T-helper 1 cell treated with Interleukin-12 subunit alpha and Interleukin-12 subunit beta and Interleukin-4 antibody, amounts not matched to agents 30 μg/mL and 1 μg/mL, for 36 hours (primary cell): Measurements from ENCODE around the gene HK1.

Source experiments
- H3K27ac Mint-ChIP-seq: one replicate; pipeline ENCODE4 v1.8.0; 2021; ENCODE audit warnings: mild to moderate bottlenecking, mixed read lengths
- H3K27me3 Mint-ChIP-seq: one replicate; pipeline ENCODE4 v1.8.0; 2021; ENCODE audit warnings: low read depth, mixed read lengths
- H3K36me3 Mint-ChIP-seq: one replicate; pipeline ENCODE4 v1.8.0; 2021; ENCODE audit warnings: low read depth, mixed read lengths
- H3K4me1 Mint-ChIP-seq: one replicate; pipeline ENCODE4 v1.8.0; 2021; ENCODE audit warnings: low read depth, mixed read lengths
- H3K4me3 Mint-ChIP-seq: one replicate; pipeline ENCODE4 v1.8.0; 2021; ENCODE audit warnings: mild to moderate bottlenecking, moderate library complexity, mixed read lengths
- H3K9me3 Mint-ChIP-seq: one replicate; pipeline ENCODE4 v1.8.0; 2021; ENCODE audit warnings: mixed read lengths

Gene HK1

DNA sequence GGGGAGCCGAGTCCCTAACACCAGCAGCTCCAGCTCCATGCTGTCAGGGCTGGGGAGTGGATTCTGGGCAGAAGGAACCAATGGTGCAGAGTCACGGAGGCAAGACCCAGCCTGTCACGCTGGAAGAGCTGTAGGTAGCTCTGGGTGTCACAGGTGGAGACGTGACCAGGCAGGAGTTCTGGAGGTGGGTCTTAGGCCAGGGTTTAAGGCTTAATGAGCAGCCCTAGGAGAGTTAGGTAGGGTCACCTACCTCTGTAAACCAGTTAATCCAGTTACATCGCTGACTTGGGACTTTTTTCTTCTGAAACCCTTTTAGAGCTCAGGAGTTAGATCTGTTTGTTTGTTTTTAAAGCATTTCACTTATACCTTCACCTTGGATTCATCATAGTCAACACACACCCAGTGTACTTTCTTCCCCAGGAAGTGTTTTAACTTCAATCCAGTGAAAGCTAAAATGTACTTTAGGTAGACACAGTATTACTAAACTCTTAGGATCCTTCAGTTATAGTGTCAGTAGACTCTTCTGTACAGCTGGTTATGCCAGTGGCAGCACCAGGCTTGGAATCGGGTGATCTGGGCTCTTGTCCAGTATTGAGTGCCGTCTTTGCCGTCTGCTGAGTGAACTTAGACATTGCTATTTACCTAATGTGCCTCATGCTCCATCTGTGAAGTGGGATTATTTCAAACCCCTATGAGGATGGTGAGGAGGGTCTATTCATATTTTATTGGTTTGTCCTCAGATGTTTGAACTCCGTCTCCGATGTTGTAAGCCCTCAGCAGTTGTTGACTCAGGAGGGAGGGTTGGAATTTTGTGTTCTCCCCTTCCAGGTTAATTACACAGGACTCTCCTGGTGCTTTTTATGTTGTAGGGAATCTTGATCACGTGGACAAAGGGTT, 107.4 kb downstream of the HK1 start:
- Mint-ChIP-seq H3K9me3 (no peaks in the 10 kb centered on the region), H3K36me3 (peaks cover 50% of the 10 kb centered on the region), H3K27ac (no peak overlapping the region), H3K4me1 (peaks cover 14% of the 10 kb centered on the region), H3K27me3 (no peaks in the 10 kb centered on the region), H3K4me3 (no peak overlapping the region)

DNA sequence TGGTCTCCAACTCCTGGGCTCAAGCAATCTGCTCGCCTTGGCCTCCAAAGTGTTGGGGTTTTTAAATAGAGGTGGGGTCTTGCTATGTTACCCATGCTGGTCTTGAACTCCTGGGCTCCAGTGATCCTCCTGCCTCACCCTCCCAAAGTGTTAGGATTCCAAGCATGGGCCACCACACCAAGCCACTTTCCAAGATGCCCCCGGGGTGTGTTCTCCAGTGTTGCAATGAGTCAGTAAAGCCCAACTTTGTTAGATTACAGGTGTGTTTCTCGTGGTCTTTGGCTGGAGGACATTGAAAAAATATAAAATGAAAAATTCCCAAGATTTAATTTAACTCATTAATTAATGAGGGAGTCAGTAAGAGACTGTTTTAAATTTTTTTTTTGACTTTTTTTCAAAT, 109.2 kb downstream of the HK1 start:
- H3K4me1 Mint-ChIP-seq: peaks cover 23% of the 10 kb centered on the region
- H3K36me3 Mint-ChIP-seq: peaks cover 56% of the 10 kb centered on the region
- no peak overlapping the region for H3K27ac Mint-ChIP-seq
- H3K9me3 Mint-ChIP-seq: no peaks in the 10 kb centered on the region
- no peak overlapping the region for H3K4me3 Mint-ChIP-seq
- H3K27me3 Mint-ChIP-seq: no peaks in the 10 kb centered on the region

DNA sequence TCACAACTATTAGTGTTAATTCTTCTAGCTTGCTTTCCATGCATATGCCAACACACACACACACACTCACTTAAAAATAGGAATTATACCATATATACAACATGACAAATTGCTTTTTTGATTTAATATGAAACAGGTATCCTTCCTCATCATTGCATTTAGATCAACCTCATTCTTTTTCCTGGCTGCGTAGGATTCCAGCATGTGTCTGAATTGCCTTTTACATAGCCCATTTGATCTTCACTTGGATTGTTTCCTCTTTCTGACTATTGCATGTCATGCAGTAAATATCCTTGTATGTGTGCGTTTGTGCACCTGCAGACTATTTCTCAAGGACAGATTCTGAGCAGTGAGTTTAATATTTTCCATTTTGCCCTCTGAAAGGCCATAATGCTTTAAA, 110.2 kb downstream of the HK1 start:
- Mint-ChIP-seq H3K27ac (no peak overlapping the region), H3K36me3 (peaks cover 54% of the 10 kb centered on the region), H3K9me3 (no peaks in the 10 kb centered on the region), H3K4me1 (peaks cover 25% of the 10 kb centered on the region), H3K27me3 (no peaks in the 10 kb centered on the region), H3K4me3 (no peak overlapping the region)

DNA sequence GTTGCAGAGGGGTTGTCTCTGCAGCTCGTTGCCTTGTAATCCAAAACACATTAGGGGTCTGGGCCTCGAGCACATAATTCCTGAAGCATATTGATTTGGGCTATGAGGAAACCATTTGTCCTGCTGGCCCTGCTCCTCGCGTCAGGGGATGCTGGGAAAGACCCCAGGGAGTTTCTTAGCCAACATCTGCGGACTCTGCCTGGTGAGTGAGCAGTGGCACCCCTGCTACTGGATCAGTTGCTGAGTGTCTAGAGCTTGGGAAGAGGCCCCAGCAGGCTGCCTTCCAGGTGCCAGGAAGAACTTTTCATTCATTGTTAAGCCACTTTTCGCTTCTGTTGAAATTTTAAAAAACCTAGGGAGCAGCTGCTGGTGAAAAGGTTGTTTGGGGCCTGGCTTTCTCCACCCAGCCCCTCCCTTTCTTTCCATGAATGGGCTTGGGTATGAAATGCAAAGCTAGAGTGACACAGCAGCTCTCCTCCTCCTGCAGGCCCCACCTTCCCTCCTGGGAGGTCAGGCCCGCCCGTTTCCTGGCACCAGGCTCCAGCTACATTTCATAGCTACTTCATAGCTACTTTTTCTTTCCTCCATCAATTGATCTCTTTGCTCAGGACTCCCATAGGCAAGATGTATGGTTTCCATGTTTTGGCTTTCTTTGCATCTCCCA, 111.7 kb downstream of the HK1 start:
- Mint-ChIP-seq H3K36me3 (peaks cover 49% of the 10 kb centered on the region), H3K4me1 (peaks cover 25% of the 10 kb centered on the region), H3K27ac (peak overlapping the region; percentile 63), H3K27me3 (no peaks in the 10 kb centered on the region), H3K4me3 (no peak overlapping the region), H3K9me3 (no peaks in the 10 kb centered on the region)

DNA sequence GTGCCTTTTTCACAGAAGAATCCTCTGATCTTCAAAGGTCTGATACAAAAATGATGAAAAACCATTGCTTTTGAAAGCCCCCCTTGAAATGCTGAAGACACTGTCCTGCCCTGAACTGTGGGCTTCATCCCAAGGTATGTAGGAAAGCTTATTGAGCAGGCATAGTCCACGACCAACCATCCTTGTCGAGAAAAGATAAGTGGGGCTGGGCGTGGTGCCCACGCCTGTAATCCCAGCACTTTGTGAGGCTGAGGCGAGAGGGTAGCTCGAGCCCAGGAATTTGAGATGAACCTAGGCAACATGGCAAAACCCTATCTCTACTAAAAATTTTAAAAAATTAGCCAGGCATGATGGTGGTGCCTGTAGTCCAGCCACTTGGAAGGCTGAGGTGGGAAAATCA, 112.9 kb downstream of the HK1 start:
- no peaks in the 10 kb centered on the region for H3K27me3 Mint-ChIP-seq
- no peaks in the 10 kb centered on the region for H3K9me3 Mint-ChIP-seq
- H3K36me3 Mint-ChIP-seq: peaks cover 43% of the 10 kb centered on the region
- peak overlapping the region; percentile 19 for H3K27ac Mint-ChIP-seq
- no peak overlapping the region for H3K4me3 Mint-ChIP-seq
- H3K4me1 Mint-ChIP-seq: peaks cover 23% of the 10 kb centered on the region

DNA sequence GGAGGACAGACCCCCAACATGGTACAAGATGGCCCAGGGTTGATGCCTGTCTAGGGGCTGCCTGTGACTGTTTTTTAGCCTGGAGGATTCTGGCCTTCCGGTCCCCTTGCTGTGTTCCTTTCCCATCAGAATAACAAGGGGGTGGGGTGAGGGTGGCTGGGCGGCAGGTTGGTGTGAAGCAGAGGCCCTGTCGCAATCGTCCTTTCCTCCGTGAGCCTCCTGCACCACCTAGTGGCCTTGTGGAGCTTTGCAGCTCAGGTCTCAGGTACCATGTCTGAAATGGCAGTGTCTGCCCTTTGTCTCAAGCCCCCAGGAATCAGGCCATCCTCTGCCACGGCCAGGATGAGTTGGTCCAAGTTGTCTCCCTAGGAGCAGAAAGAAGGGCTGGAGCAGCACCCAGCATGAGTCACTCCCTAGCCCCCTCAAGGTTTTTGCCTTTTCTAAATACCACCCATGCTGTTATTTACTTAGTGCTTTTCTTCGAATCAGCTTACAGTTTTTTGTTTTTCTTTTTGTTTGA, 114.2 kb downstream of the HK1 start:
- Mint-ChIP-seq H3K36me3 (peaks cover 42% of the 10 kb centered on the region), H3K4me3 (no peak overlapping the region), H3K27me3 (no peaks in the 10 kb centered on the region), H3K27ac (peak overlapping the region; percentile 52), H3K4me1 (peaks cover 23% of the 10 kb centered on the region), H3K9me3 (no peaks in the 10 kb centered on the region)

DNA sequence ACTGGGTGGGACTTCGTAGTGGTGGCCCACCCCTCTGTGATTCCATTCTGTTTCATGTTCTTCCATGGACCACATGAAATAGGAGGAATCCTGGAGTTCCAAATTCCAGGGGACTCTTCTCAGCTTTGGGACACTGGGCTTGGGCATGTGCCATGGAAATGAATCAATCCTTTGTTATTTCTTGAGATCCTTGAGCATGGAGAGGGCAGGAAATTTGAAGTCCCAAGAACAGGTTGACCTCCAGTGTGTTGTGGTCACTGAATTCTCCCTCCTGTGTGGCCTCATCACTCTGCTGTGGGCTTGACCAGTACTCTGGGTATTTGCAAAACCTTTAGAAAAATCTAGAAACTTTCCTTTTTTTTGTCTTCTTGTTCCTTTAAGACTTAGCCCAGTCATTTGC, 115.7 kb downstream of the HK1 start:
- Mint-ChIP-seq H3K4me3 (no peak overlapping the region), H3K27ac (no peak overlapping the region), H3K4me1 (peaks cover 23% of the 10 kb centered on the region), H3K9me3 (no peaks in the 10 kb centered on the region), H3K27me3 (no peaks in the 10 kb centered on the region), H3K36me3 (peaks cover 39% of the 10 kb centered on the region)

DNA sequence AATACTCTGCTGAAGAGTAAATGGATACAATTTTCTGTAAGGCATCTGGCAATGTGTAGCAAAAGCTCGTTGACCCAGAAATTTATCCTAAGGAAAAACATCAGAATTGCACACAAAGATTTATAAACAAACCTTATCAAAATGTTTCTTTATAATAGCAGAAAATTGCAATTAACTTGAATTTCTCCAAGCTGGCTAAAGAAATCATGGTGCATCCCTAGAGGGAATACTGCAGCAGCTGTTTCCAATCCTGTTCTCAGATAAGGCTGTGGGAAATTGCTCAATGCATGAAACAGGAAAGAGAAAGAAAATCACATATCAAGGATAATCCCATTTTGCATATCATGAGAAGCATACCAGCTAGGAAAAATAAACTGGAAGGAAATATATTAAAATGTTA, 119.7 kb downstream of the HK1 start:
- H3K27ac Mint-ChIP-seq: no peak overlapping the region
- H3K27me3 Mint-ChIP-seq: no peaks in the 10 kb centered on the region
- no peaks in the 10 kb centered on the region for H3K9me3 Mint-ChIP-seq
- no peaks in the 10 kb centered on the region for H3K4me1 Mint-ChIP-seq
- H3K4me3 Mint-ChIP-seq: no peak overlapping the region
- peaks cover 43% of the 10 kb centered on the region for H3K36me3 Mint-ChIP-seq

DNA sequence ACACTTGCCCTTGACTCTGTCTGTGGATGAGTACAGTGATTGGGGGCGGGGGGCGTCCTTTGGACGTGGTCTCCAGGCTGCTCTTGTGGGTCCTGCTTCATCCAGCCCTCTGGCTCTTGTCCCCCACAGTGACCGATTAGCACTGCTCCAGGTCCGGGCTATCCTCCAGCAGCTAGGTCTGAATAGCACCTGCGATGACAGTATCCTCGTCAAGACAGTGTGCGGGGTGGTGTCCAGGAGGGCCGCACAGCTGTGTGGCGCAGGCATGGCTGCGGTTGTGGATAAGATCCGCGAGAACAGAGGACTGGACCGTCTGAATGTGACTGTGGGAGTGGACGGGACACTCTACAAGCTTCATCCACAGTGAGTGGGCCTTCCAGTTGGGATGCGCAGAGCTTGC, 120.2 kb downstream of the HK1 start:
- Mint-ChIP-seq H3K36me3 (peaks cover 44% of the 10 kb centered on the region), H3K9me3 (no peaks in the 10 kb centered on the region), H3K27ac (no peak overlapping the region), H3K27me3 (no peaks in the 10 kb centered on the region), H3K4me1 (no peaks in the 10 kb centered on the region), H3K4me3 (no peak overlapping the region)

DNA sequence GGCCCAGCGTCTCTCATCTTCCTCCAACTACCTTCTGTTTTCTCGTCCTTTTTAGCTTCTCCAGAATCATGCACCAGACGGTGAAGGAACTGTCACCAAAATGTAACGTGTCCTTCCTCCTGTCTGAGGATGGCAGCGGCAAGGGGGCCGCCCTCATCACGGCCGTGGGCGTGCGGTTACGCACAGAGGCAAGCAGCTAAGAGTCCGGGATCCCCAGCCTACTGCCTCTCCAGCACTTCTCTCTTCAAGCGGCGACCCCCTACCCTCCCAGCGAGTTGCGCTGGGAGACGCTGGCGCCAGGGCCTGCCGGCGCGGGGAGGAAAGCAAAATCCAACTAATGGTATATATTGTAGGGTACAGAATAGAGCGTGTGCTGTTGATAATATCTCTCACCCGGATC, 122.6 kb downstream of the HK1 start:
- Mint-ChIP-seq H3K36me3 (peaks cover 49% of the 10 kb centered on the region), H3K27me3 (no peaks in the 10 kb centered on the region), H3K4me1 (no peaks in the 10 kb centered on the region), H3K27ac (no peak overlapping the region), H3K9me3 (no peaks in the 10 kb centered on the region), H3K4me3 (no peak overlapping the region)

DNA sequence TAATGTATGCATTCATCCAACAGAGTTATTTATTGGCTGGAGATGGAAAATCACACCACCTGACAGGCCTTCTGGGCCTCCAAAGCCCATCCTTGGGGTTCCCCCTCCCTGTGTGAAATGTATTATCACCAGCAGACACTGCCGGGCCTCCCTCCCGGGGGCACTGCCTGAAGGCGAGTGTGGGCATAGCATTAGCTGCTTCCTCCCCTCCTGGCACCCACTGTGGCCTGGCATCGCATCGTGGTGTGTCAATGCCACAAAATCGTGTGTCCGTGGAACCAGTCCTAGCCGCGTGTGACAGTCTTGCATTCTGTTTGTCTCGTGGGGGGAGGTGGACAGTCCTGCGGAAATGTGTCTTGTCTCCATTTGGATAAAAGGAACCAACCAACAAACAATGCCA, 123.1 kb downstream of the HK1 start:
- H3K36me3 Mint-ChIP-seq: peaks cover 49% of the 10 kb centered on the region
- H3K27me3 Mint-ChIP-seq: no peaks in the 10 kb centered on the region
- H3K9me3 Mint-ChIP-seq: no peaks in the 10 kb centered on the region
- no peak overlapping the region for H3K27ac Mint-ChIP-seq
- no peaks in the 10 kb centered on the region for H3K4me1 Mint-ChIP-seq
- H3K4me3 Mint-ChIP-seq: no peak overlapping the region

DNA sequence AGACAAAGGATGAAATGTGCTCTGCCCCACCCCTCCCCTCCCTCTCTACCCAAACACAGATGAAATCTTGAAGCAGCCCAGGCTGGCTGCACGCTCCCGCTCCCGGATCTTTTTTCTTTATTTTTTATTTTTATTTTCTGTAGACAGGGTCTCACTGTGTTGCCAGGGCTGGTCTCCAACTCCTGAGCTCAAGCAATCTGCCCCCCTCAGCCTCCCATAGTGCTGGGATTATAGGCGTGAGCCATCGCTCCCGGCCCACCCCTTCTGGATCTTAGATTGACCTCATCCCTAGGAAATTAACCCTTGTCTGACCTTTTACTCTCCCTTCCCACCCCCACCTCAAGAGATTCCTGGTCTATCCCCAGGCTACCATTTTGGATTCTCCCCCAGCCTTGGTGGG, 124.1 kb downstream of the HK1 start:
- H3K27ac Mint-ChIP-seq: no peak overlapping the region

DNA sequence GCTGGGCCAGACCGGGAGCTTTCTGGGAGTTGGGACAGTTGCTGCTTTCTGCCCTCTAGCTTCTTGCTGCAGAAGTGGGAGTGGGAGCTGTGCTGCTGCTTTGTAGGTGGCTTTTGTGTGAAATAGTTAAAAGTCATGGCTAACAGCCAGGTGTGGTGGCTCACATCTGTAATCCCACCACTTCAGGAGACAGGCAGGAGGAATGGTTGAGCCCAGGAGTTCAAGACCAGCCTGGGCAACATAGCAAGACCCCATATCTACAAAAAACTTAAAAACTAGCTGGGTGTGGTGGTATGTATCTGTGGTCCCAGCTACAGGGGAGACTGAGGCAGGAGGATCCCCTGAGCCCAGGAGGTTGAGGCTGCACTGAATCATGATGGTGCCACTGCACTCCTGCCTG, 124.8 kb downstream of the HK1 start:
- H3K4me1 Mint-ChIP-seq: peaks cover 5% of the 10 kb centered on the region
- H3K4me3 Mint-ChIP-seq: no peak overlapping the region
- H3K27me3 Mint-ChIP-seq: no peaks in the 10 kb centered on the region
- no peak overlapping the region for H3K27ac Mint-ChIP-seq
- H3K9me3 Mint-ChIP-seq: no peaks in the 10 kb centered on the region
- H3K36me3 Mint-ChIP-seq: peaks cover 43% of the 10 kb centered on the region

More for the DNA sequence above, 124.1 kb downstream of the HK1 start:
- Mint-ChIP-seq H3K4me1 (no peaks in the 10 kb centered on the region), H3K4me3 (no peak overlapping the region), H3K36me3 (peaks cover 45% of the 10 kb centered on the region), H3K27me3 (no peaks in the 10 kb centered on the region), H3K9me3 (no peaks in the 10 kb centered on the region)

DNA sequence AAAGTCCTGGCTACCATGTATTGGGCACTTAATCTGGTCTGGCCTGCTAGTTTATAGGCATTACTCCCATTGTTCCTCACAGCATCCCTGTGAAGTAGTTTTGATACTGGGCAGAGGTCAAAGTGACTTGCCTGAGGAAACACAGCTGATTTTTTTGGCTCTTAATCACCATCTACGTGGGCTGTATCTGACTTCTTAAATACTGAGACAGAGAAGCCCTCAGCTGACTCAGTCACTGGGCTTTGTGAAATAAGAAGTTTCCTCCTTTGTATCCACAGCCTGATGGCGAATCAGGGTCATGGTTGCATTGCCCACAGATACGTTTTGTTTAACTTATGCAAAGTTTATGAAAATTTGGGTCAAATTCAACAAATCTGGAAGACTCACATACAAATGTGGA, 125.2 kb downstream of the HK1 start:
- H3K27ac Mint-ChIP-seq: no peak overlapping the region
- H3K36me3 Mint-ChIP-seq: peaks cover 40% of the 10 kb centered on the region
- no peaks in the 10 kb centered on the region for H3K9me3 Mint-ChIP-seq
- no peaks in the 10 kb centered on the region for H3K27me3 Mint-ChIP-seq
- H3K4me3 Mint-ChIP-seq: no peak overlapping the region
- peaks cover 9% of the 10 kb centered on the region for H3K4me1 Mint-ChIP-seq

DNA sequence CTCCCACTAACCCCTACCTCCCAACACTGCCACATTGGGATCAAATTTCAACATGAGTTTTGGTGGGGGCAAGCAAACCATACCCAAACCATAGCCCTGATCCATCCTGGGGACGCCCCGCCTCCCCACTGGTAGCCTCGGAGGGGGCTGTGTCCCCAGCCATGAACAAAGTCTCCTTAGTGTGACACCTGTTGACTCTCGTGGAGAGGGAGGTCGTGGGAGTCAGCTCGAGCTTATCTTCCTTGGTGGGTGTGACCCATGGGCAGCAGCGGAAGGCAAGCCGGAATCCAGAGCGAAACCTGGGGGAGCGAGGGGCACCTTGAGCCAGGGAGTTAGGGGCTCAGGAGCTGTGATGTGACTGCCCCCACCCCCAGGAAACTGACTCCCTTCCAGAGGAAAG, 126.5 kb downstream of the HK1 start:
- Mint-ChIP-seq H3K27me3 (no peaks in the 10 kb centered on the region), H3K9me3 (no peaks in the 10 kb centered on the region), H3K27ac (no peak overlapping the region), H3K36me3 (peaks cover 32% of the 10 kb centered on the region), H3K4me1 (peaks cover 10% of the 10 kb centered on the region), H3K4me3 (no peak overlapping the region)
